HCT116 (cell line): ENCODE measurements around the gene UNC5C. TPM values are rescaled to one million over a fixed set of nuclear protein-coding genes. Genes with fewer than 3 reads are reported as not detected.

Source experiments
- ATAC-seq: fragments of 200-7000 bp; cut with Tn5 transposase; 2 replicates; pipeline ENCODE4 v1.9.1; 2020; ENCODE audit warnings: mild to moderate bottlenecking, moderate library complexity
- BruUV-seq: library from RNA; stranded (reverse); fragments of 400-500 nt; replicated peaks from 2 replicates; lab custom pipeline; 2021; lab: Mats Ljungman, UMichigan
- CTCF ChIA-PET: fragments of 300-600 bp; sonication (Branson Sonifier 250); formaldehyde crosslinking; loops from one replicate; lab custom pipeline; 2021; ENCODE audit warnings: antibody characterized with exemption; lab: Charles Lee
- POLR2A ChIA-PET: fragments of 300-600, 350-600 bp; sonication (Branson Sonifier 250); formaldehyde crosslinking; loops from one replicate; lab custom pipeline; 2021; ENCODE audit warnings: antibody characterized with exemption; lab: Charles Lee
- RAD21 ChIA-PET, 2 experiments: fragments of 300-600 bp; sonication (Branson Sonifier 250); formaldehyde crosslinking; loops; one replicate each; lab custom pipeline; 2023; ENCODE audit warnings: low total read pairs in 2 of 2; ENCODE audit not compliant: uncharacterized antibody in 2 of 2, unreplicated experiment in 2 of 2, low non-redundant PET in 1 of 2; lab: Charles Lee
- DNase-seq: peaks from one replicate; pipeline ENCODE4 v3.0.0-alpha.2; 2010; ENCODE audit warnings: low read depth, low spot score
- H2AFZ ChIP-seq: fragments of 200-600 bp; shearing (Covaris generic), sonication (generic); 2 replicates; pipeline ENCODE4 v1.6.1; 2017; ENCODE audit warnings: low read depth, mixed run types, mixed read lengths, antibody characterized with exemption, low read length; ENCODE audit not compliant: poor library complexity, severe bottlenecking
- H3K27ac ChIP-seq: 2 replicates; pipeline ENCODE4 v1.5.1; 2012; ENCODE audit warnings: low read depth, low read length
- H3K27me3 ChIP-seq: fragments of 200-600 bp; sonication (generic); 2 replicates; pipeline ENCODE4 v1.6.1; 2016; ENCODE audit warnings: mixed run types, low read length, mixed read lengths; ENCODE audit not compliant: insufficient read depth
- H3K36me3 ChIP-seq, 2 experiments: fragments of 200-500 bp in 1 of 2; fragments of 200-600 bp in 1 of 2; sonication (Bioruptor generic) in 1 of 2; sonication (generic) in 1 of 2; 2 replicates each; pipeline versions ENCODE4 v1.5.1 to v1.6.1; 2014 to 2016; ENCODE audit warnings: low read length in 2 of 2, inconsistent platforms in 1 of 2, mixed read lengths in 1 of 2, mixed run types in 1 of 2; ENCODE audit not compliant: insufficient read depth in 2 of 2, control insufficient read depth in 1 of 2
- H3K4me1 ChIP-seq, 2 experiments: fragments of 200-600 bp in 1 of 2; sonication (generic) in 1 of 2; 2 replicates each; pipeline versions ENCODE4 v1.5.1 to v1.6.1; 2012 to 2017; ENCODE audit warnings: low read length in 2 of 2, inconsistent platforms in 1 of 2, mild to moderate bottlenecking in 1 of 2, mixed read lengths in 1 of 2, mixed run types in 1 of 2, moderate library complexity in 1 of 2; ENCODE audit not compliant: insufficient read depth in 2 of 2, control insufficient read depth in 1 of 2
- H3K4me2 ChIP-seq: fragments of 200-600 bp; sonication (generic); 2 replicates; pipeline ENCODE4 v1.6.1; 2017; ENCODE audit warnings: mixed run types, low read length, mixed read lengths
- H3K4me3 ChIP-seq, 2 experiments: fragments of 200-600 bp in 1 of 2; sonication (generic) in 1 of 2; replicated peaks in 1 of 2; 2 replicates each; pipeline ENCODE4 v1.5.1; 2011 to 2016; ENCODE audit warnings: low read length in 2 of 2, control low read depth in 1 of 2, low read depth in 1 of 2, mild to moderate bottlenecking in 1 of 2, mixed read lengths in 1 of 2, mixed run types in 1 of 2
- H3K79me2 ChIP-seq: fragments of 200-600 bp; sonication (generic); 2 replicates; pipeline ENCODE4 v1.6.1; 2017; ENCODE audit warnings: mild to moderate bottlenecking, mixed run types, low read length, moderate library complexity, mixed read lengths; ENCODE audit not compliant: insufficient read depth
- H3K9ac ChIP-seq: fragments of 200-600 bp; sonication (generic); 2 replicates; pipeline ENCODE4 v1.6.1; 2016; ENCODE audit warnings: low read length, mixed read lengths
- H3K9me2 ChIP-seq: fragments of 200-600 bp; sonication (generic), shearing (Covaris generic); 2 replicates; pipeline ENCODE4 v1.6.1; 2017; ENCODE audit warnings: mixed run types, mild to moderate bottlenecking, moderate library complexity; ENCODE audit not compliant: insufficient read depth
- H3K9me3 ChIP-seq, 2 experiments: fragments of 200-500 bp in 1 of 2; fragments of 200-600 bp in 1 of 2; sonication (Bioruptor generic) in 1 of 2; sonication (generic) in 1 of 2; 2 replicates each; pipeline ENCODE4 v1.6.1; 2014 to 2017; ENCODE audit warnings: low read length in 2 of 2, mixed read lengths in 2 of 2, inconsistent platforms in 1 of 2, low read depth in 1 of 2, mild to moderate bottlenecking in 1 of 2, mixed run types in 1 of 2, moderate library complexity in 1 of 2; ENCODE audit not compliant: control insufficient read depth in 1 of 2, insufficient read depth in 1 of 2
- H4K20me1 ChIP-seq: fragments of 200-600 bp; sonication (generic), shearing (Covaris generic); 2 replicates; pipeline ENCODE4 v1.6.1; 2017; ENCODE audit warnings: mixed run types, mild to moderate bottlenecking, moderate library complexity; ENCODE audit not compliant: insufficient read depth
- ATF3 ChIP-seq: IDR thresholded peaks from 2 replicates; pipeline ENCODE4 v1.6.1; 2012
- CBX3 ChIP-seq: IDR thresholded peaks from 2 replicates; pipeline ENCODE4 v1.6.1; 2012; ENCODE audit warnings: low read depth
- CEBPB ChIP-seq: IDR thresholded peaks from 2 replicates; pipeline ENCODE4 v1.6.1; 2012; ENCODE audit warnings: low read depth
- CTCF ChIP-seq, 3 experiments: fragments of 200-600 bp in 1 of 3; sonication (generic) in 1 of 3; IDR thresholded peaks in 2 of 3; conservative IDR thresholded peaks in 1 of 3; 2 replicates each; pipeline ENCODE4 v1.5.1; 2012 to 2017; ENCODE audit warnings: low read depth in 2 of 3, low read length in 2 of 3, antibody characterized with exemption in 1 of 3, borderline replicate concordance in 1 of 3, control low read depth in 1 of 3, mild to moderate bottlenecking in 1 of 3, mixed read lengths in 1 of 3, mixed run types in 1 of 3, moderate library complexity in 1 of 3; ENCODE audit not compliant: insufficient read depth in 1 of 3
- EGR1 ChIP-seq: IDR thresholded peaks from 2 replicates; pipeline ENCODE4 v1.6.1; 2012; ENCODE audit warnings: low read depth
- ELF1 ChIP-seq: IDR thresholded peaks from 2 replicates; pipeline ENCODE4 v1.6.1; 2012; ENCODE audit warnings: low read depth, borderline replicate concordance
- EZH2 ChIP-seq: fragments of 200-600 bp; sonication (generic); IDR thresholded peaks from 2 replicates; pipeline ENCODE4 v1.6.1; 2017; ENCODE audit warnings: antibody characterized with exemption, mixed run types
- EZH2phosphoT487 ChIP-seq: fragments of 200-600 bp; IDR thresholded peaks from 2 replicates; pipeline ENCODE4 v1.6.1; 2018; ENCODE audit warnings: antibody characterized with exemption, borderline replicate concordance
- FOSL1 ChIP-seq: IDR thresholded peaks from 2 replicates; pipeline ENCODE4 v1.6.1; 2012; ENCODE audit warnings: low read depth
- JUND ChIP-seq: IDR thresholded peaks from 2 replicates; pipeline ENCODE4 v1.6.1; 2012
- POLR2A ChIP-seq: IDR thresholded peaks from 2 replicates; pipeline ENCODE4 v1.7.0; 2011; ENCODE audit warnings: borderline replicate concordance; ENCODE audit not compliant: insufficient read depth, insufficient read length; ENCODE audit errors: extremely low read depth
- POLR2AphosphoS5 ChIP-seq: IDR thresholded peaks from 2 replicates; pipeline ENCODE4 v1.6.1; 2011; ENCODE audit warnings: mild to moderate bottlenecking, low read depth, low read length, moderate library complexity
- RAD21 ChIP-seq: IDR thresholded peaks from 2 replicates; pipeline ENCODE4 v1.6.1; 2012; ENCODE audit warnings: low read depth, mild to moderate bottlenecking
- REST ChIP-seq: IDR thresholded peaks from 2 replicates; pipeline ENCODE4 v1.6.1; 2012; ENCODE audit warnings: low read depth
- SIN3A ChIP-seq: IDR thresholded peaks from 2 replicates; pipeline ENCODE4 v1.6.1; 2012; ENCODE audit warnings: low read depth
- SP1 ChIP-seq: IDR thresholded peaks from 2 replicates; pipeline ENCODE4 v1.6.1; 2012; ENCODE audit warnings: low read depth
- SRF ChIP-seq: IDR thresholded peaks from 2 replicates; pipeline ENCODE4 v1.6.1; 2012; ENCODE audit warnings: low read depth
- TCF7L2 ChIP-seq: IDR thresholded peaks from 2 replicates; pipeline ENCODE4 v1.7.0; 2011; ENCODE audit warnings: borderline replicate concordance, inconsistent platforms; ENCODE audit not compliant: insufficient read depth, insufficient read length; ENCODE audit errors: extremely low read depth
- YY1 ChIP-seq: IDR thresholded peaks from 2 replicates; pipeline ENCODE4 v1.6.1; 2011; ENCODE audit warnings: low read length, low read depth, moderate library complexity, mild to moderate bottlenecking; ENCODE audit not compliant: insufficient replicate concordance; ENCODE audit errors: extremely low read depth
- ZFX ChIP-seq: fragments of 450-650 bp; IDR thresholded peaks from 2 replicates; pipeline ENCODE4 v1.6.1; 2017
- intact Hi-C: fragments of 100-400 bp; cut with micrococcal nuclease; formaldehyde crosslinking; loops from 2 replicates; pipeline ENCODE4 v1.10.0; 2022
- total RNA-seq: library from RNA; stranded (reverse); gene quantifications from one replicate; pipeline ENCODE4 v1.2.1, GENCODE V29; 2021; ENCODE audit not compliant: unreplicated experiment

UNC5C gene
- total RNA-seq, 1 experiment from 2014 or later: not detected

GRCh38 chr4:95340191-95340590 is 208.6 kb downstream of the UNC5C start:
- no peak for DNase-seq

More at GRCh38 chr4:95340191-95340590, 208.6 kb downstream of the UNC5C start:
- Histone ChIP-seq H3K4me2 (no peak overlapping the region), H3K4me1 (no peaks in the 10 kb centered on the region), H3K79me2 (no peaks in the 10 kb centered on the region), H3K27me3 (no peaks in the 10 kb centered on the region), H3K36me3 (no peaks in the 10 kb centered on the region), H3K9me3 (no peaks in the 10 kb centered on the region)
- ATAC-seq: no peak
- intact Hi-C loops: no loop called here
- no TSS peak for BruUV-seq
- RAD21 ChIA-PET: no interaction called here
- no peak for TF ChIP-seq ATF3
- no peak for TF ChIP-seq CTCF (IDR thresholded peaks at IDR 0.05 in 2 of 3, conservative IDR thresholded peaks at IDR 0.05 in 1 of 3; ENCODE audit: borderline replicate concordance in 1 of 3, insufficient read depth in 1 of 3, low read depth in 2 of 3, low read length in 2 of 3)
- TF ChIP-seq ZFX: no peak
- TF ChIP-seq YY1: no peak
- TF ChIP-seq POLR2A: no peak
- no peak for TF ChIP-seq EZH2
- TF ChIP-seq SP1: no peak
- TF ChIP-seq FOSL1: no peak
- no peak for TF ChIP-seq ELF1
- no peak for TF ChIP-seq TCF7L2
- TF ChIP-seq RAD21: no peak
- TF ChIP-seq JUND: no peak
- no peak for TF ChIP-seq REST
- TF ChIP-seq POLR2AphosphoS5: no peak
- no peak for TF ChIP-seq CBX3
- TF ChIP-seq CEBPB: no peak
- no peak for TF ChIP-seq SRF
- no peak for TF ChIP-seq EGR1
- no peak for TF ChIP-seq EZH2phosphoT487
- TF ChIP-seq SIN3A: no peak
- TF ChIP-seq, all 23 proteins: peak for 0
- Histone ChIP-seq H4K20me1 (no peaks in the 10 kb centered on the region), H3K9ac (no peak overlapping the region), H2AFZ (no peak overlapping the region), H3K27ac (no peak overlapping the region), H3K9me2 (no peaks in the 10 kb centered on the region), H3K4me3 (no peak overlapping the region)
- ChIA-PET POLR2A (no interaction called here), CTCF (no interaction called here)
